ENCODE data around the gene FOXL3. TPM values are rescaled to one million over a fixed set of nuclear protein-coding genes. Genes with fewer than 3 reads are reported as not detected.

Gene FOXL3
- total RNA-seq, 4 donors from 2014 or later: not detected

- peaks cover 0 to 2% (median 0%) of the 10 kb centered on the region in 3 donors for H3K27me3 ChIP-seq
- peaks cover 4 to 12% of the 10 kb centered on the region in 2 donors for H3K4me1 ChIP-seq
- in situ Hi-C loops (cut with MboI; ENCODE audit: low sequenced_read_pairs in 4 of 4): loop anchor here in 3 of 4 donors (5.0 to 10.0 kb wide), 3 partner anchors 413 to 455 kb away; no protein-coding TSS in a partner anchor
- intact Hi-C loops (cut with DNase I; ENCODE audit: low total_unique reads): loop anchor here (1.0 to 10.0 kb wide), 3 partner anchors 315 to 553 kb away; partner anchors contain the start of gene GET4
- DNase-seq: peak in 1 of 2 donors; percentile 48
- peak; percentile 49 to 78 for ATAC-seq
- TF ChIP-seq POLR2A (IDR thresholded peaks at IDR 0.05): no peak
- peak; percentile 79 to 98 (median 92) for TF ChIP-seq CTCF (IDR thresholded peaks at IDR 0.05 in 4 of 5, conservative IDR thresholded peaks at IDR 0.05 in 1 of 5)
- H3K4me3 ChIP-seq: no peak overlapping the region
- no peak overlapping the region for H3K27ac ChIP-seq
- H3K36me3 ChIP-seq: no peaks in the 10 kb centered on the region
- no peaks in the 10 kb centered on the region for H3K9me3 ChIP-seq
Measured at GRCh38 chr7:322111-322671, 32.2 kb downstream of the FOXL3 start.

GRCh38 chr7:322708-323111 lies 32.7 kb downstream of the FOXL3 start:
- Histone ChIP-seq H3K9me3 (no peaks in the 10 kb centered on the region), H3K27ac (no peak overlapping the region), H3K36me3 (no peaks in the 10 kb centered on the region), H3K27me3 (peaks cover 0 to 2% (median 0%) of the 10 kb centered on the region in 3 donors), H3K4me3 (no peak overlapping the region), H3K4me1 (peaks cover 4 to 12% of the 10 kb centered on the region in 2 donors)
- DNase-seq (no peak), ATAC-seq (no peak)
- TF ChIP-seq POLR2A (IDR thresholded peaks at IDR 0.05) (no peak), CTCF (IDR thresholded peaks at IDR 0.05 in 4 of 5, conservative IDR thresholded peaks at IDR 0.05 in 1 of 5) (no peak)
- intact Hi-C loops (cut with DNase I; ENCODE audit: low total_unique reads) (loop anchor here (1.0 to 10.0 kb wide), 3 partner anchors 314 to 552 kb away; partner anchors contain the start of gene GET4), in situ Hi-C loops (cut with MboI; ENCODE audit: low sequenced_read_pairs in 4 of 4) (loop anchor here in 3 of 4 donors (5.0 to 10.0 kb wide), 3 partner anchors 412 to 455 kb away; no protein-coding TSS in a partner anchor)

GRCh38 chr7:323410-323809 lies 33.4 kb downstream of the FOXL3 start:
- no peak for DNase-seq
- TF ChIP-seq POLR2A (IDR thresholded peaks at IDR 0.05): no peak
- no peak for TF ChIP-seq CTCF (IDR thresholded peaks at IDR 0.05 in 4 of 5, conservative IDR thresholded peaks at IDR 0.05 in 1 of 5)

GRCh38 chr7:324011-324410 lies 34.0 kb downstream of the FOXL3 start:
- in situ Hi-C loops (cut with MboI; ENCODE audit: low sequenced_read_pairs in 4 of 4): loop anchor here in 3 of 4 donors (5.0 to 10.0 kb wide), 3 partner anchors 411 to 453 kb away; no protein-coding TSS in a partner anchor
- H3K9me3 ChIP-seq: no peaks in the 10 kb centered on the region
- peaks cover 0 to 5% of the 10 kb centered on the region in 2 donors for H3K4me1 ChIP-seq
- no peak overlapping the region for H3K4me3 ChIP-seq
- no peak for ATAC-seq
- TF ChIP-seq POLR2A (IDR thresholded peaks at IDR 0.05) (no peak), CTCF (IDR thresholded peaks at IDR 0.05 in 4 of 5, conservative IDR thresholded peaks at IDR 0.05 in 1 of 5) (no peak)
- no peak for DNase-seq
- intact Hi-C loops (cut with DNase I; ENCODE audit: low total_unique reads): loop anchor here (10.0 kb wide), 1 partner anchor 551 kb away; the partner anchor contains the start of gene GET4
- no peaks in the 10 kb centered on the region for H3K36me3 ChIP-seq
- H3K27me3 ChIP-seq: peaks cover 0 to 2% (median 0%) of the 10 kb centered on the region in 3 donors
- no peak overlapping the region for H3K27ac ChIP-seq

More at GRCh38 chr7:323410-323809, 33.4 kb downstream of the FOXL3 start:
- Histone ChIP-seq H3K9me3 (no peaks in the 10 kb centered on the region), H3K4me1 (peaks cover 2 to 11% of the 10 kb centered on the region in 2 donors), H3K27ac (no peak overlapping the region), H3K36me3 (no peaks in the 10 kb centered on the region), H3K27me3 (peaks cover 0 to 2% (median 0%) of the 10 kb centered on the region in 3 donors), H3K4me3 (no peak overlapping the region)
- ATAC-seq: no peak
- intact Hi-C loops (cut with DNase I; ENCODE audit: low total_unique reads) (loop anchor here (2.0 to 10.0 kb wide), 2 partner anchors 313 to 551 kb away; partner anchors contain the start of gene GET4), in situ Hi-C loops (cut with MboI; ENCODE audit: low sequenced_read_pairs in 4 of 4) (loop anchor here in 3 of 4 donors (5.0 to 10.0 kb wide), 3 partner anchors 411 to 454 kb away; no protein-coding TSS in a partner anchor)
